ENCODE results near the gene NNAT.

The NNAT gene

DNA sequence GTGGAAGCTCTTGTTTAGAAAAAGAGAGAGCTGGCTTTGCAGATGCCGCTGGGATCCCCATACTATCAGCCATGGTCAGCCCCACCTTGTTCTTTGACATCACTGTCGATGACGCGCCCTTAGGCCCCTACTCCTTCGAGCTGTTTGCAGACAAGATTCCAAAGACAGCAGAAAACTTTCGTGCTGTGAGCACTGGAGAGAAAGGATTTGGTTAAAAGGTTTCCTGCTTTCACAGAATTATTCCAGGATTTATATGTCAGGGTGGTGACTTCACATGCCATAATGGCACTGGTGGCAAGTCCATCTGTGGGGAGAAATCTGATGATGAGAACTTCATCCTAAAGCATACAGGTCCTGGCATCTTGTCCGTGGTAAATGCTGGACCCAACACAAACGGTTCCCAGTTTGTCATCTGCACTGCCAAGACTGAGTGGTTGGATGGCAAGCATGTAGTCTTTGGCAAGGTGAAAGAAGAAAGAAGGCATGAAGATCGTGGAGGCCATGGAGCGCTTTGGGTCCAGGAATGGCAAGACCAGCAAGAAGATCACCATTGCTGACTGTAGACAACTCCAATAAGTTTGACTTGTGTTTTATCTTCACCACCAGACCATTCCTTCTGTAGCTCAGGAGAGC lies 9.0 kb downstream of the NNAT start:
- no peak for TF ChIP-seq ZFX (IDR thresholded peaks at IDR 0.05; ENCODE audit: borderline replicate concordance)
- TF ChIP-seq, protein P1, sequence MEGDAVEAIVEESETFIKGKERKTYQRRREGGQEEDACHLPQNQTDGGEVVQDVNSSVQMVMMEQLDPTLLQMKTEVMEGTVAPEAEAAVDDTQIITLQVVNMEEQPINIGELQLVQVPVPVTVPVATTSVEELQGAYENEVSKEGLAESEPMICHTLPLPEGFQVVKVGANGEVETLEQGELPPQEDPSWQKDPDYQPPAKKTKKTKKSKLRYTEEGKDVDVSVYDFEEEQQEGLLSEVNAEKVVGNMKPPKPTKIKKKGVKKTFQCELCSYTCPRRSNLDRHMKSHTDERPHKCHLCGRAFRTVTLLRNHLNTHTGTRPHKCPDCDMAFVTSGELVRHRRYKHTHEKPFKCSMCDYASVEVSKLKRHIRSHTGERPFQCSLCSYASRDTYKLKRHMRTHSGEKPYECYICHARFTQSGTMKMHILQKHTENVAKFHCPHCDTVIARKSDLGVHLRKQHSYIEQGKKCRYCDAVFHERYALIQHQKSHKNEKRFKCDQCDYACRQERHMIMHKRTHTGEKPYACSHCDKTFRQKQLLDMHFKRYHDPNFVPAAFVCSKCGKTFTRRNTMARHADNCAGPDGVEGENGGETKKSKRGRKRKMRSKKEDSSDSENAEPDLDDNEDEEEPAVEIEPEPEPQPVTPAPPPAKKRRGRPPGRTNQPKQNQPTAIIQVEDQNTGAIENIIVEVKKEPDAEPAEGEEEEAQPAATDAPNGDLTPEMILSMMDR (IDR thresholded peaks at IDR 0.05) = no peak
- H3K27ac ChIP-seq = no peak overlapping the region

DNA sequence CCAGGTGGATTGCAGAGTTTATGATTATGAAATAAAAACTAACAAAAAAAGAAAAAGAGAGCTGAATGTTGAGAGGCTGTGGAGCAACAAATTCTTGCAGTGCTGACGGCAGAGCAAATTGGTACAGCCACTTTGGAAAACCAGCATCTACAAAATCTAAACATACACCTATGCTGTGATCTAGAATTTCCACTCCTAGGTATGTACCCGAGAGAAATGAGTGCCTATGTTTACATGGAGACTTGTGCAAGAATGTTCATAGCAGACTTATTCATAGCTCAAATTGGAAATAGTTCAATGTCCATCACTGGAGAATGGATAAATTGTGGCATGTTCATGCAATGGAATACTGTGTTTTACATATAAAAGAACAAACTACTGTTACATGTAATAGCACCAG lies 9.6 kb downstream of the NNAT start:
- H3K27ac ChIP-seq = no peak overlapping the region
- TF ChIP-seq ZFX (IDR thresholded peaks at IDR 0.05; ENCODE audit: borderline replicate concordance) = no peak
- TF ChIP-seq, protein P1 (IDR thresholded peaks at IDR 0.05) = no peak

DNA sequence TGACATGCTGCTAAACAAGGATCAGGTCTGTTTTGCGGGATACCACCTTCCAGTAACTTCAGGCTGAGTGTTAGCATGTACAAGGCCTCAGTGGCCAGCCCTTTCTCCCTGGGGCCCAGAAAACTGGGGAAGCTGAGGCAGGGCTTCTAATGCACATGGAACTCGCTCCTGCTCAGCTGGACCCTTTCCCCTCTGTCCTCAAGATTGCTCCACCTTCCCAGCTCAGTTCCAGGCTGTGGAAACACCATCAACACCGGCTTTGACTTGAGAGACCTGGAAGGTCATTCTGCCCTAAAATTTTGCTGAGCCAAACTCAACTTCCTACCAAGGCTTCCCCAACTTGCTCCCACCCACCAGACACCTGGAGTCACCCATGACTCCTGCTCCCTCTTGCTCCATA lies 10.8 kb downstream of the NNAT start:
- TF ChIP-seq, protein P1 (IDR thresholded peaks at IDR 0.05) = no peak
- TF ChIP-seq ZFX (IDR thresholded peaks at IDR 0.05; ENCODE audit: borderline replicate concordance) = no peak
- H3K27ac ChIP-seq = no peak overlapping the region

DNA sequence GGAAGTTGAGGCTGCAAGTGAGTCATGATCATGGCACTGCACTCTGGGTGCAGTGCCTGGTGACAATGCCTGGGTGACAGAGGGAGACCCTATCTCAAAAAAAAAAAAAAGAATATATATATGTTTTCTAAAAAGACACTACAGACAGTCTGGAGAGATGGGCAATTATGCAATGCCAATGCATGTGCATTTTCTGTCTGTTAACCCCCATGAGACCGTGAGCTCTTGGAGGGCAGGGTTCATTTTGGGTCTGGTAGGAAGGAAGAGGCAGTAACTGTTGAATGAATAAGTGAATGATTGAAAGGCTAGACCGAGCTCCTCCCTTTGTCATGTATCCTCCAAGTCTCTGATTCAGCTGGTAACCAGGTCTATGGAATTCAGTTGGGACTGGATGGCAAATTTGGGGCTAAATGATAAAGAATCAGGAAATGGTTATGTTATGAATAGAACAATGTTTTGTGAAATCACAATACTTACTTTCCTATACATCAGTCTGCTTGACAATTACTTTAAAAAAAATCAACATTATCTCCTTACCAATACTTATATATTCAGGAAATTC lies 12.2 kb downstream of the NNAT start:
- H3K27ac ChIP-seq = no peak overlapping the region
- no peak for TF ChIP-seq ZFX (IDR thresholded peaks at IDR 0.05; ENCODE audit: borderline replicate concordance)
- TF ChIP-seq, protein P1 (IDR thresholded peaks at IDR 0.05) = no peak

DNA sequence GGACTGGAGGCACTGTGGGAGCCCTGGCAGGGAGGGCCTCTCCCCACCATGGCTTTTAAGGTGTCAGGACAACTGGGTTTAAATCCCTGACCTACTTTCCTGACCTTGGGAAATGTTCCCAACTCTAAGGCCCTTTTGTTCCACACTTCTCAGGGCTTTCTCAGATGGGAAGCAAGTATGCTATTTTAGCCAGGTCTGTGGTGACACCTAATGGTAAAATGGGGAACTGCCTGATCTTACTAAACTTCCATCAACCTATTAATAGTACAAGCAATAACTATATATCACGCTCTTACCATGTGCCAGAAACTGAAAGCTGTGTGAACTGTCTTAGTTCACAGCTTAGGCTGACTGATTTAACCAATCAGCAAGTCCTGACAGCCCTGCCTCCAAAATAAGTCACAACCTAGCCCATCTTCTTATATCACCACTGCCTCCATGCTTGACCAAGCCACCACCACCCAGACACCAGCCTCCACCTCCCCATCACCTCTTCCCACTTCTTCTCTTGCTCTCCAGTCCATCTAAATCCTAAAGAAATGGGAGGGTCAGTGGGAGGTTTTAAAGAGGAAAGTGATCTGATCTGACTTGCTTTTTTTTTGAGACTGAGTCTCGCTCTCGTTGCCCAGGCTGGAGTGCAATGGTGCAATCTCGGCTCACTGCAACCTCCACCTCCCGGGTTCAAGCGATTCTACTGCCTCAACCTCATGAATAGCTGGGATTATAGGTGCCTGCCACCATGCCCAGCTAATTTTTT lies 13.5 kb downstream of the NNAT start:
- TF ChIP-seq ZFX (IDR thresholded peaks at IDR 0.05; ENCODE audit: borderline replicate concordance) = no peak
- TF ChIP-seq, protein P1 (IDR thresholded peaks at IDR 0.05) = peak; percentile 82
- H3K27ac ChIP-seq = no peak overlapping the region

DNA sequence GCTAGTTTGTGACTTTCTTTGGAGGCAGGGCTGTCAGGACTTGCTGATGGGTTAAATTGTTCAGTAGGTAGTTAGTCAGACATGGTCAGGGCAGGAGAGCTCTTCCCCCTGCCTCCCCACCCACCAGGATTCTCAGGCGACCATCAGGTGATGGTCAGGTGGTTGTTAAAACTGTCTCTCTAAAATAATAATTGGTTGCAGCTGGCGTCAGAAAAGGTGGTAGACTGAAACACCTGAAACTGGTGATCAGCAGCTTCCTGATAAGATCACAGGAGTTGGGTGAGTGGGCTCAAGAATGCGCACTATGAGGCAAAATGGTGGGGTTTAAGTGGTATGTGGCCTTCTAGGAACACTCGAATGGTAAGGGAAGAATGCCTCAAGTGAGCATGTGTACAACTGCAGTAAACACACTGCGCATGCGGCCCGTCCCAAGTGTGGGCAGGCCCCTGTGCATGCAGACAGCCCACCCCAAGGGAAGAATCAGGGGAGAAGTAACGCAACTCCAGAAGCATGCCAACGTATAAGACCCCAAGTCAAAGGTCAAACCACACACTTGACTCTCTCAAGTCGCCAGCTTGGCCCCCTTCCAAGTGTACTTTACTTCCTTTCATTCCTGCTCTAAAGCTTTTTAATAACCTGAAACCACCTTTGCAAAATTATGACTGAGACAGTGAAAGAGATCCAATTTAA lies 14.5 kb downstream of the NNAT start:
- no peak overlapping the region for H3K27ac ChIP-seq
- no peak for TF ChIP-seq ZFX (IDR thresholded peaks at IDR 0.05; ENCODE audit: borderline replicate concordance)
- TF ChIP-seq, protein P1 (IDR thresholded peaks at IDR 0.05) = no peak
